Measurements from ENCODE around the gene MAGI2.

DNA sequence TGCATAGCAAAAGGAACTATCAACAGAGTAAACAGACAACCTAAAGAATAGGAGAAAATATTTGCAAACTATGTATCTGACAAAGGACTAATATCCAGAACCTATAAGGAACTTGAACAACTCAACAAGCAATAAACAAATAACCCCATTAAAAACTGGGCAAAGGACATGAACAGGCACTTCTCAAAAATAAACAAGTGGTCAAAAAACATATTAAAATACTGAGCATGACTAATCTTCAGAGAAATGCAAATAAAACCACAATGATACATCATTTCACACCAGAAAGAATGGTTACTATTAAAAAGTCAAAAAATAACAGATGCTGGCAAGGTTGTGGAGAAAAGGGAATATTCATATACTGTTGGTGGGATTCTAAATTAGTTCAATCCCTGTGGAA lies 17.1 kb downstream of the MAGI2 start:
- TF ChIP-seq POLR2AphosphoS5 (IDR thresholded peaks at IDR 0.05; ENCODE audit: insufficient read depth in 1 of 2, low read depth in 1 of 2) (no peak), POLR2A (IDR thresholded peaks at IDR 0.05) (no peak)
- TF ChIP-seq, protein P1, sequence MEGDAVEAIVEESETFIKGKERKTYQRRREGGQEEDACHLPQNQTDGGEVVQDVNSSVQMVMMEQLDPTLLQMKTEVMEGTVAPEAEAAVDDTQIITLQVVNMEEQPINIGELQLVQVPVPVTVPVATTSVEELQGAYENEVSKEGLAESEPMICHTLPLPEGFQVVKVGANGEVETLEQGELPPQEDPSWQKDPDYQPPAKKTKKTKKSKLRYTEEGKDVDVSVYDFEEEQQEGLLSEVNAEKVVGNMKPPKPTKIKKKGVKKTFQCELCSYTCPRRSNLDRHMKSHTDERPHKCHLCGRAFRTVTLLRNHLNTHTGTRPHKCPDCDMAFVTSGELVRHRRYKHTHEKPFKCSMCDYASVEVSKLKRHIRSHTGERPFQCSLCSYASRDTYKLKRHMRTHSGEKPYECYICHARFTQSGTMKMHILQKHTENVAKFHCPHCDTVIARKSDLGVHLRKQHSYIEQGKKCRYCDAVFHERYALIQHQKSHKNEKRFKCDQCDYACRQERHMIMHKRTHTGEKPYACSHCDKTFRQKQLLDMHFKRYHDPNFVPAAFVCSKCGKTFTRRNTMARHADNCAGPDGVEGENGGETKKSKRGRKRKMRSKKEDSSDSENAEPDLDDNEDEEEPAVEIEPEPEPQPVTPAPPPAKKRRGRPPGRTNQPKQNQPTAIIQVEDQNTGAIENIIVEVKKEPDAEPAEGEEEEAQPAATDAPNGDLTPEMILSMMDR (IDR thresholded peaks at IDR 0.05) = no peak
